Measurements from ENCODE around the gene GBA2.

DNA sequence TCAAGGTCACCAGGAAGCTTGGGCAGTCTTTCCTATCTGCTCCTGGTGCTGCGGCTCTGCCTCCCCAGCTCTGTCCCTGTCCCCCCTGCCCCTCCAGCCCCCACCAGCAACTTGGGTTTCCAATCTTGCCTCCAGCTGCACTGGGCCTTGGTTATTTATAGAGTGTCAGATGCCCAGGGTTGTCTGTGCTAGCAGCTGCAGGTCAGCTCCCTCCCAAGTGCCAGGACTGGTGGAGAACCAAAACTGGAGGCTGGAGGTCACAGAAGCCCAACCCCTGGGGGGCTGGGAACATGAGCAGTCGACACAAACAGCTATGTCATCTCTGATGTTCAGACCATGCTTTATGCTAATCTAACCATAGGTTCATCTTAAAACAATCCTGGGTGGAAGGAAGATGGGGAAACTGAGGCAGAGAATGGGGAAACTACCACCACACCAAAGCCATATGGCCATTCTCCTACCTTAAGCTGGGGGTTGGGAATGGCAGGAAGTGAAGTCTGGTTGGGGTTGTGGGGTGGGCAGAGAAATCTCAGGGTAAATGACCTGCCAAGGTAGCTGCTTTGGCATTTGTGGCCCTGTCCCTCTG lies 61.0 kb downstream of the GBA2 start:
- TF ChIP-seq, protein P1, sequence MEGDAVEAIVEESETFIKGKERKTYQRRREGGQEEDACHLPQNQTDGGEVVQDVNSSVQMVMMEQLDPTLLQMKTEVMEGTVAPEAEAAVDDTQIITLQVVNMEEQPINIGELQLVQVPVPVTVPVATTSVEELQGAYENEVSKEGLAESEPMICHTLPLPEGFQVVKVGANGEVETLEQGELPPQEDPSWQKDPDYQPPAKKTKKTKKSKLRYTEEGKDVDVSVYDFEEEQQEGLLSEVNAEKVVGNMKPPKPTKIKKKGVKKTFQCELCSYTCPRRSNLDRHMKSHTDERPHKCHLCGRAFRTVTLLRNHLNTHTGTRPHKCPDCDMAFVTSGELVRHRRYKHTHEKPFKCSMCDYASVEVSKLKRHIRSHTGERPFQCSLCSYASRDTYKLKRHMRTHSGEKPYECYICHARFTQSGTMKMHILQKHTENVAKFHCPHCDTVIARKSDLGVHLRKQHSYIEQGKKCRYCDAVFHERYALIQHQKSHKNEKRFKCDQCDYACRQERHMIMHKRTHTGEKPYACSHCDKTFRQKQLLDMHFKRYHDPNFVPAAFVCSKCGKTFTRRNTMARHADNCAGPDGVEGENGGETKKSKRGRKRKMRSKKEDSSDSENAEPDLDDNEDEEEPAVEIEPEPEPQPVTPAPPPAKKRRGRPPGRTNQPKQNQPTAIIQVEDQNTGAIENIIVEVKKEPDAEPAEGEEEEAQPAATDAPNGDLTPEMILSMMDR (conservative IDR thresholded peaks at IDR 0.05; ENCODE audit: low read depth in 2 of 2), result no peak
- no peak for TF ChIP-seq EZH2 (IDR thresholded peaks at IDR 0.05; ENCODE audit: low read depth, unreplicated experiment)

Data from GM23338 (cell line).